Gastroesophageal sphincter (tissue), 3 donors: Measurements from ENCODE around the gene CEACAM5.
"Not testable (repeated sequence)": the region's sequence is repeated elsewhere in the genome, so short reads cannot be mapped to it uniquely, and the experiment has no call there.

ENCODE experiments used
- CTCF ChIP-seq, 4 experiments: fragments of 200-600 bp in 2 of 4; fragments of 450-650 bp in 2 of 4; sonication (generic) in 1 of 4; IDR thresholded peaks; one replicate each; pipeline ENCODE4 v1.5.1; 2017 to 2019; ENCODE audit warnings: antibody characterized with exemption in 4 of 4, mild to moderate bottlenecking in 2 of 4, moderate library complexity in 2 of 4
- EP300 ChIP-seq: sonication (generic); formaldehyde crosslinking; IDR thresholded peaks from one replicate; pipeline ENCODE4 v1.6.1; 2017; ENCODE audit warnings: antibody characterized with exemption, mild to moderate bottlenecking

GRCh38 chr19:41768105-41768504 is 59.7 kb downstream of the CEACAM5 start:
- TF ChIP-seq CTCF (IDR thresholded peaks at IDR 0.05); EP300: not testable (repeated sequence)
